KOPT-K1 (cell line): Measurements from ENCODE around the gene CYP2A13.
"Not testable (repeated sequence)": the region's sequence is repeated elsewhere in the genome, so short reads cannot be mapped to it uniquely, and the experiment has no call there.

ENCODE experiments used
- H3K27ac ChIP-seq: fragments of 200-600 bp; sonication (generic); 2 replicates; pipeline ENCODE4 v1.5.1; 2016; ENCODE audit warnings: antibody characterized with exemption, mild to moderate bottlenecking, low read depth, low read length; ENCODE audit not compliant: poor library complexity, severe bottlenecking
- H3K36me3 ChIP-seq: fragments of 200-600 bp; sonication (generic); 2 replicates; pipeline ENCODE4 v1.5.1; 2017; ENCODE audit warnings: antibody characterized with exemption, mild to moderate bottlenecking, low read length, moderate library complexity; ENCODE audit not compliant: insufficient read depth
- H3K9me3 ChIP-seq: fragments of 200-600 bp; sonication (generic); 2 replicates; pipeline ENCODE4 v1.5.1; 2017; ENCODE audit warnings: antibody characterized with exemption, low read length, mild to moderate bottlenecking; ENCODE audit not compliant: insufficient read depth, poor library complexity, severe bottlenecking

Gene CYP2A13, protein sequence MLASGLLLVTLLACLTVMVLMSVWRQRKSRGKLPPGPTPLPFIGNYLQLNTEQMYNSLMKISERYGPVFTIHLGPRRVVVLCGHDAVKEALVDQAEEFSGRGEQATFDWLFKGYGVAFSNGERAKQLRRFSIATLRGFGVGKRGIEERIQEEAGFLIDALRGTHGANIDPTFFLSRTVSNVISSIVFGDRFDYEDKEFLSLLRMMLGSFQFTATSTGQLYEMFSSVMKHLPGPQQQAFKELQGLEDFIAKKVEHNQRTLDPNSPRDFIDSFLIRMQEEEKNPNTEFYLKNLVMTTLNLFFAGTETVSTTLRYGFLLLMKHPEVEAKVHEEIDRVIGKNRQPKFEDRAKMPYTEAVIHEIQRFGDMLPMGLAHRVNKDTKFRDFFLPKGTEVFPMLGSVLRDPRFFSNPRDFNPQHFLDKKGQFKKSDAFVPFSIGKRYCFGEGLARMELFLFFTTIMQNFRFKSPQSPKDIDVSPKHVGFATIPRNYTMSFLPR

GRCh38 chr19:41088151-41088550 is at the start of gene CYP2A13:
Gene CYP2A13 (plus strand): TSS chr19:41088451. CDS start chr19:41088472, 21 bp downstream.
- Histone ChIP-seq H3K9me3 (no peaks in the 10 kb centered on the region), H3K36me3 (no peaks in the 10 kb centered on the region), H3K27ac (no peak within 1 kb of the TSS)

GRCh38 chr19:41039806-41040205 is 48.4 kb upstream of the CYP2A13 start:
- Histone ChIP-seq H3K27ac (no peak overlapping the region), H3K9me3 (no peaks in the 10 kb centered on the region), H3K36me3 (no peaks in the 10 kb centered on the region)

DNA sequence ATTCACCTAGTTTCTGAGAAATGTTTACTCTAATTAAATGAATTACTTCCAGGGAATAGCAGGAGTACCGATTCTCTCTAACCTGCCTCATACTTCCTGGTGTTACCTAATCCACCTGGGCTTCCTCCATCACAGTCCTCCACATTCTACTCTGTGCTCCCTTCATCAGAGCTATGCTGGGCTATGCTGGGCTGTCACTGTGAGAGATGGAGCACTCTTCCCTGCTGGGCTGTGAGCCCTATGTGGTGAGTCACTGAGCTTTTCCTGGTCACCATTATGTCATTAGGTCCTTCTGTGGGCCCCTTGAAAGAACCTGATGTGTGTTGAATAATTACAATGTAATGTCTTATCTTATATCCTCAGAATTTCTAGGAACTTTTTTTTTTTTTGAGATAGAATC is 43.2 kb upstream of the CYP2A13 start:
- not testable (repeated sequence) for H3K9me3 ChIP-seq, H3K27ac ChIP-seq, H3K36me3 ChIP-seq

DNA sequence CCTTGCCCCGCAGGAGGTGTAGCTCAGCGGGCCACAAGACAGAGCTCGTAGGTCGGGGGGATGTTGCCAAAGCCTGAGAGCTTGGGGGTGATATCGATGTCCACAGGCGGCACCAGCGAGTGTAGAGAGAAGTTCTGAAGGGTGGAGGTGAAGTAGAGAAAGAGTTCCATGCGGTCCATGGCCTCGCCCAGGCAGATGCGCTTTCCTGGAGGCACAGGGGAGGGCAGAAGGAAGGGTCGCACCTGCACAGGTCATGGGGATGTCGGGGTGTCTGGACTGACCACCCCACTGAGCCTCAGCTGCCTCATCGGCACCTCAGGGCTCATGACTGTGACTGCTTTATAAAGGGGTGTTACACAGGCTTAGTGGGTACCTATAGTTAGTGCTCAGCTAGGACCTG is 37.8 kb upstream of the CYP2A13 start:
- no peaks in the 10 kb centered on the region for H3K9me3 ChIP-seq
- no peaks in the 10 kb centered on the region for H3K36me3 ChIP-seq
- no peak overlapping the region for H3K27ac ChIP-seq

GRCh38 chr19:41052162-41052561 is 36.1 kb upstream of the CYP2A13 start:
- not testable (repeated sequence) for H3K36me3 ChIP-seq, H3K27ac ChIP-seq, H3K9me3 ChIP-seq

- not testable (repeated sequence) for H3K9me3 ChIP-seq, H3K27ac ChIP-seq, H3K36me3 ChIP-seq
These were observed 34.9 kb upstream of the CYP2A13 start for GRCh38 chr19:41053331-41053730.

DNA sequence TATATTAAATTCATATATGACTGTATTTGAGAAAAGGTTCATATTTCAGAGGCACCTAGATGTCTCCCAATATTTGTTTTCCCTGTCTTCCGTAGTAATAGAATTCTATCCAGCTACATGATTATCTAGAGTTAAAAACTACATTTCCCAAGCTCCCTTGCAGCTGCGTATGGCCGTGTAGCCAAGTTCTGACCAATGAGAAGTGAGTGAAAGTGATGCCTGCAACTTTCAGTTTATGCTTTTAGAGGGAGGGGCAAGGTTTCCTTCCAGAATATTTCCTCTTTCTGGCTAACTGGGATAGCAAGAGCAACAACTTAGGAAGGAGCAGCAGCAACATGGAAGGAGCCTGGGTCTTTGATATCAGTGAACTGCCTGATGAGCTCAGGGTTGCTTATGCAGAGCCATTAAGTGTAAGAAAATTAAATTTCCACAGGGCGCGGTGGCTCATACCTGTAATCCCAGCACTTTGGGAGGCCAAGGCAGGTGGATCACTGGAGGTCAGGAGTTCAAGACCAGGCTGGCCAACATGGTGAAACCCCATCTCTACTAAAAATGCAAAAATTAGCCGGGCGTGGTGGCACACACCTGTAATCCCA is 23.2 kb upstream of the CYP2A13 start:
- H3K36me3 ChIP-seq: no peaks in the 10 kb centered on the region
- H3K9me3 ChIP-seq: no peaks in the 10 kb centered on the region
- no peak overlapping the region for H3K27ac ChIP-seq

DNA sequence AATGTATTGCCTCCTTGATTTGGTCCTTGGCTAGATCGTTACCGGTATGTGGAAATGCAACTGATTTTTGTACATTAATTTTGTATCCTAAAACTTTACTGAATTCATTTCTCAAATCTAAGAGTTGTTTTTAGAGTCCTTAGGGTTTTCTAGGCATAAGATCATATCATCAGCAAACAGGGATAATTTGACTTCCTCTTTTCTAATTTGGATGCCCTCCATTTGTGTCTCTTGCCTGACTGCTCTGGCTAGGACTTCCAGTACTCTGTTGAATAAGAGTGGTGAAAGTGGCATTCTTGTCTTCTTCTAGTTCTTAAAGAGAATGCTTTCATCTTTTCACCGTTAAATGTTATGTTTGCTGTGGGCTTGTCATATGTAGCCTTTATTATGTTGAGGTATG is 12.0 kb upstream of the CYP2A13 start:
- Histone ChIP-seq H3K9me3 (no peaks in the 10 kb centered on the region), H3K27ac (no peak overlapping the region), H3K36me3 (no peaks in the 10 kb centered on the region)

- Histone ChIP-seq H3K27ac (no peak overlapping the region), H3K36me3 (no peaks in the 10 kb centered on the region), H3K9me3 (no peaks in the 10 kb centered on the region)
These were observed 4.7 kb upstream of the CYP2A13 start for GRCh38 chr19:41083516-41083915.

GRCh38 chr19:41085748-41086415 is 2.4 kb upstream of the CYP2A13 start:
- H3K9me3 ChIP-seq: no peaks in the 10 kb centered on the region
- H3K27ac ChIP-seq: no peak overlapping the region
- no peaks in the 10 kb centered on the region for H3K36me3 ChIP-seq

DNA sequence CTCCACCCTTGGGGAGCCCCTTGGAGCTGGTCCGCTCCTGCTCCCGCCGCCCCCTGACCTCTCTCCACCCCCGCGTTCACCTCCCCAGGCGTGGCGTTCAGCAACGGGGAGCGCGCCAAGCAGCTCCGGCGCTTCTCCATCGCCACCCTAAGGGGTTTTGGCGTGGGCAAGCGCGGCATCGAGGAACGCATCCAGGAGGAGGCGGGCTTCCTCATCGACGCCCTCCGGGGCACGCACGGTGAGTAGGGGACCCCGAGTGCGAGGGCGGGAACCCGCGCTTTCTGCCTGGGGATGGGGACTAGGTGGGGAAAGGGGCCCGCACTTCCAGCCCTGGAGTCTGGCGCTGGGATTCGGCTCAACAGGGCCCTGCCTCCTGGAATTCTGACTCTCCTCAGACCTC is 1.7 kb downstream of the CYP2A13 start:
- Histone ChIP-seq H3K27ac (no peak overlapping the region), H3K9me3 (no peaks in the 10 kb centered on the region), H3K36me3 (no peaks in the 10 kb centered on the region)

- peaks cover 8% of the 10 kb centered on the region for H3K9me3 ChIP-seq
- no peak overlapping the region for H3K27ac ChIP-seq
- no peaks in the 10 kb centered on the region for H3K36me3 ChIP-seq
These were observed 7.5 kb downstream of the CYP2A13 start for GRCh38 chr19:41095703-41096102.

DNA sequence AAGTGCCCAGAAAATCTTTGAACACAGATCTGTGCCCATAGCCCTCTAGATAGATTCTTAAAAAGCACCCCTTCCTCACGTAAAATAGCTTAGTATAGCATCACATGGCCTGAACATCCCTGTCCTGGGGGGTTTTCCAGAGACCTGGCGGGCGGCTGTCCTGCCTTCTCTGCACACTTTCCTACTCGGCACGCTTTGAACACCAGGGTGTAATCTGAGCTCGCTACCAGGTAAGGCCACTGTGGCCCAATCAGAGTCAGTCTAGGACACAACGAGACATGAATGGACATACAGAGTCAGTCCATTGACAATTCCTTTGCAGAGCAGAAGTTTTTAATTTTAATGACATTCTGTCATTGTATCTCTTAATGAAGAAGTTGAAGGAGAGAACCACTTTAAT is 8.1 kb downstream of the CYP2A13 start:
- H3K9me3 ChIP-seq: peaks cover 8% of the 10 kb centered on the region
- H3K36me3 ChIP-seq: no peaks in the 10 kb centered on the region
- H3K27ac ChIP-seq: no peak overlapping the region

DNA sequence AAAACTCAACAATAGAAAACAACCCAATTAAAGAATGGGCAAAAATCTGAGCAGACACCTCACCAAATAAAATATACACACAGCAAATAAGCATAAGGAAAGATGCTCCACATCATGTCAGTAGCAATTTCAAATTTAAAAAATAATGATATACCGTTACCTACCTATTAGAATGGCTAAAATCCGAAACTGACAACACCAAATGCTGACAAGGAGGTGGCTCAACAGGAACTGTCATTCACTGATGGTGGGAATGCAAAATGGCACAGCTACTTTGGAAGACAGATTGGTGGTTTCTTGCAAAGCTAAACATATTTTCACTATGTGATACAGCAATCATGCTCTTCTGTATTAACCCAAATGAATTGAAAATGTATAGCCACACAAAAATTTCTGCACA is 9.1 kb downstream of the CYP2A13 start:
- peaks cover 8% of the 10 kb centered on the region for H3K9me3 ChIP-seq
- no peaks in the 10 kb centered on the region for H3K36me3 ChIP-seq
- H3K27ac ChIP-seq: no peak overlapping the region

DNA sequence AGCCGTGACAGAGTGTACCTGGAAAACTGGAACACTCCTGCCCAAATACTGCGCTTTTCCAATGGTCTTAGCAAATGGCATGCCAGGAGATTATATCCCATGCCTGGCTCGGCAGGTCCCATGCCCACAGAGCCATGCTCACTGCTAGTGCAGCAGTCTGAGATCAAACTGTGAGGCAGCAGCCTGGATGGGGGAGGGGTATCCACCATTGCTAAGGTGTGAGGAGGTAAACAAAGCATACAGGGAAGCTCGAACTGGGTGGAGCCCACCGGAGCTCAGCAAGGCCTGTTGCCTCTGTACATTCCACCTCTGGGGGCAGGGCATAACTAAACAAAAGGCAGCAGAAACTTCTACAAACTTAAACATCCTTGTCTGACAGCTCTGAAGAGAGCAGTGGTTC is 10.5 kb downstream of the CYP2A13 start:
- H3K36me3 ChIP-seq: no peaks in the 10 kb centered on the region
- H3K9me3 ChIP-seq: peaks cover 8% of the 10 kb centered on the region
- no peak overlapping the region for H3K27ac ChIP-seq
